ENCODE results near the gene AKAP1.
A peak's percentile ranks its signal among the peaks of the same experiment; 100 is the strongest.
"Not testable (repeated sequence)": the region's sequence is repeated elsewhere in the genome, so short reads cannot be mapped to it uniquely, and the experiment has no call there.

AKAP1 gene

GRCh38 chr17:57099165-57099564 lies 14.1 kb downstream of the AKAP1 start:
- no peak overlapping the region for H3K27ac ChIP-seq
- no peak for TF ChIP-seq ZFX (IDR thresholded peaks at IDR 0.05)
- no peak for TF ChIP-seq CTCF (conservative IDR thresholded peaks at IDR 0.05)

- no peak overlapping the region for H3K27ac ChIP-seq
Measured at GRCh38 chr17:57102122-57102521, 17.1 kb downstream of the AKAP1 start.

GRCh38 chr17:57102660-57103059 lies 17.6 kb downstream of the AKAP1 start:
- not testable (repeated sequence) for H3K27ac ChIP-seq

More at GRCh38 chr17:57102122-57102521, 17.1 kb downstream of the AKAP1 start:
- TF ChIP-seq ZFX (IDR thresholded peaks at IDR 0.05) (no peak), CTCF (conservative IDR thresholded peaks at IDR 0.05) (no peak)

GRCh38 chr17:57104461-57105175 lies 19.6 kb downstream of the AKAP1 start:
- TF ChIP-seq CTCF (conservative IDR thresholded peaks at IDR 0.05): no peak
- no peak for TF ChIP-seq ZFX (IDR thresholded peaks at IDR 0.05)
- peak overlapping the region; percentile 80 for H3K27ac ChIP-seq

GRCh38 chr17:57105591-57105990 lies 20.5 kb downstream of the AKAP1 start:
- TF ChIP-seq CTCF (conservative IDR thresholded peaks at IDR 0.05) (no peak), ZFX (IDR thresholded peaks at IDR 0.05) (no peak)
- H3K27ac ChIP-seq: peak overlapping the region; percentile 80

- peak; percentile 86 for TF ChIP-seq CTCF (conservative IDR thresholded peaks at IDR 0.05)
- no peak for TF ChIP-seq ZFX (IDR thresholded peaks at IDR 0.05)
- H3K27ac ChIP-seq: peak overlapping the region; percentile 80
Measured at GRCh38 chr17:57106107-57106835, 21.2 kb downstream of the AKAP1 start.

- peak overlapping the region; percentile 80 for H3K27ac ChIP-seq
- no peak for TF ChIP-seq ZFX (IDR thresholded peaks at IDR 0.05)
- TF ChIP-seq CTCF (conservative IDR thresholded peaks at IDR 0.05): peak; percentile 64
Measured at GRCh38 chr17:57106836-57107497, 21.9 kb downstream of the AKAP1 start.
